ELR (cell line): ENCODE measurements around the gene CBX2.

ENCODE experiments used
- DNase-seq: peaks from one replicate; pipeline ENCODE4 v3.0.0-alpha.2; 2015; ENCODE audit warnings: low read depth

Gene CBX2

GRCh38 chr17:79829457-79829856 is 51.5 kb downstream of the CBX2 start:
- no peak for DNase-seq

- no peak for DNase-seq
Measured at GRCh38 chr17:79830303-79830702, 52.4 kb downstream of the CBX2 start.

- no peak for DNase-seq
Measured at GRCh38 chr17:79830763-79831264, 52.9 kb downstream of the CBX2 start.

GRCh38 chr17:79831265-79832217 is 53.6 kb downstream of the CBX2 start:
- no peak for DNase-seq

GRCh38 chr17:79832218-79833109 is 54.5 kb downstream of the CBX2 start:
- no peak for DNase-seq

- no peak for DNase-seq
Measured at GRCh38 chr17:79833110-79833450, 55.1 kb downstream of the CBX2 start.

GRCh38 chr17:79833744-79834564 is 56.0 kb downstream of the CBX2 start:
- no peak for DNase-seq

GRCh38 chr17:79834565-79835469 is 56.9 kb downstream of the CBX2 start:
- no peak for DNase-seq

- no peak for DNase-seq
Measured at GRCh38 chr17:79835470-79835899, 57.5 kb downstream of the CBX2 start.

- DNase-seq = no peak
Measured at GRCh38 chr17:79835953-79836509, 58.1 kb downstream of the CBX2 start.

- no peak for DNase-seq
Measured at GRCh38 chr17:79836510-79836971, 58.6 kb downstream of the CBX2 start.

GRCh38 chr17:79836972-79837887 is 59.3 kb downstream of the CBX2 start:
- DNase-seq = peak; percentile 42
